Stomach (tissue), 9 donors: ENCODE data around the gene TSC1. TPM values are rescaled to one million over a fixed set of nuclear protein-coding genes. Genes with fewer than 3 reads are reported as not detected.

Experiments
- DNase-seq, 2 donors: peaks; one replicate each; pipeline versions ENCODE4 v3.0.0 to v3.0.0-alpha.2; 2013 to 2019
- H3K27ac ChIP-seq, 5 donors: fragments of 200-600 bp in 4 of 5; sonication (generic) in 4 of 5; one replicate each; pipeline ENCODE4 v1.5.1; 2013 to 2019; ENCODE audit warnings: mild to moderate bottlenecking in 1 of 5, moderate library complexity in 1 of 5
- H3K27me3 ChIP-seq, 3 donors: fragments of 200-600 bp; sonication (generic); one replicate each; pipeline ENCODE4 v1.5.1; 2017 to 2019; ENCODE audit warnings: mixed run types in 1 of 3
- H3K36me3 ChIP-seq, 4 donors: fragments of 200-600 bp; sonication (generic); 1 replicate in 3 of 4; 2 replicates in 1 of 4; pipeline ENCODE4 v1.5.1; 2016 to 2019
- H3K4me1 ChIP-seq, 4 donors: fragments of 200-600 bp; sonication (generic); one replicate each; pipeline ENCODE4 v1.5.1; 2016 to 2019
- H3K4me3 ChIP-seq, 4 donors: fragments of 200-600 bp; sonication (generic) in 3 of 4; one replicate each; pipeline ENCODE4 v1.5.1; 2016 to 2019; ENCODE audit warnings: mild to moderate bottlenecking in 1 of 4
- H3K9me3 ChIP-seq, 4 donors: fragments of 200-600 bp; sonication (generic); one replicate each; pipeline ENCODE4 v1.5.1; 2016 to 2019
- CTCF ChIP-seq, 7 experiments: fragments of 450-650 bp in 4 of 7; fragments of 200-600 bp in 3 of 7; sonication (generic) in 3 of 7; IDR thresholded peaks; one replicate each; pipeline ENCODE4 v1.5.1; 2016 to 2019; ENCODE audit warnings: antibody characterized with exemption in 7 of 7, control low read depth in 2 of 7, mild to moderate bottlenecking in 1 of 7
- EP300 ChIP-seq: sonication (generic); formaldehyde crosslinking; IDR thresholded peaks from one replicate; pipeline ENCODE4 v1.6.1; 2017; ENCODE audit warnings: antibody characterized with exemption
- POLR2A ChIP-seq, 4 donors: fragments of 450-650 bp; IDR thresholded peaks; one replicate each; pipeline ENCODE4 v1.6.1; 2016; ENCODE audit warnings: antibody characterized with exemption in 4 of 4, control low read depth in 2 of 4, mild to moderate bottlenecking in 1 of 4, moderate library complexity in 1 of 4
- POLR2AphosphoS5 ChIP-seq, 3 donors: sonication (generic); formaldehyde crosslinking; IDR thresholded peaks; one replicate each; pipeline ENCODE4 v1.6.1; 2016; ENCODE audit warnings: antibody characterized with exemption in 3 of 3
- WGBS, 5 donors: extraction: QIAGEN DNeasy Blood & Tissue Kit in 3 of 5; methylation state at CpG; one replicate each; pipeline versions ENCODE4 v1.1.5 to v1.1.7; 2013 to 2018; 5-methylcytosine and 5-hydroxymethylcytosine counted together
- intact Hi-C: fragments of 100-400 bp; cut with DNase I; formaldehyde crosslinking; loops from one replicate; pipeline ENCODE4 v1.15.1; 2023; ENCODE audit warnings: low total_unique reads
- polyA plus RNA-seq, 3 donors: library from polyadenylated mRNA; stranded (reverse); fragments of 200-250 nt; gene quantifications; one replicate each; pipeline ENCODE4 v1.2.3, GENCODE V29; 2013
- total RNA-seq, 5 donors: library from RNA; depleted of rRNA; stranded (reverse); fragments of >200 nt; gene quantifications; one replicate each; pipeline versions ENCODE4 v1.1.0 to v1.2.3, GENCODE V29; 2014 to 2016
- donor health status: healthy with polysubstance abuse.
- donor health status: Bipolar disorder and iron deficiency.
- donor health status: healthy.

The TSC1 gene
- total and polyA plus RNA-seq, 8 donors = 6.7 to 120 (median 32.8) TPM

GRCh38 chr9:132942541-132943182 lies 1.8 kb downstream of the TSC1 start:
- DNase-seq = no peak
- no peaks in the 10 kb centered on the region for H3K27me3 ChIP-seq
- WGBS, 5 donors = 24 to 32% (median 26%) methylated on average over 5 of the region's 5 CpGs
- no peaks in the 10 kb centered on the region for H3K9me3 ChIP-seq
- peaks cover 19 to 37% (median 26%) of the 10 kb centered on the region in 4 donors for H3K4me1 ChIP-seq
- H3K36me3 ChIP-seq = no peaks in the 10 kb centered on the region
- TF ChIP-seq POLR2AphosphoS5 (IDR thresholded peaks at IDR 0.05) (no peak), CTCF (IDR thresholded peaks at IDR 0.05) (no peak), EP300 (no peak), POLR2A (IDR thresholded peaks at IDR 0.05) (no peak)
- peak overlapping the region in 1 of 4 donors; percentile 99 for H3K4me3 ChIP-seq
- no peak overlapping the region for H3K27ac ChIP-seq
- intact Hi-C loops = no loop called here

GRCh38 chr9:132939169-132939568 lies 5.2 kb downstream of the TSC1 start:
- no peaks in the 10 kb centered on the region for H3K9me3 ChIP-seq
- H3K4me1 ChIP-seq = peaks cover 17 to 36% (median 26%) of the 10 kb centered on the region in 4 donors
- 88 to 92% (median 89%) methylated on average over 1 of the region's 1 CpG for WGBS, 5 donors
- H3K4me3 ChIP-seq = no peak overlapping the region
- intact Hi-C loops = no loop called here
- DNase-seq = no peak
- H3K36me3 ChIP-seq = peaks cover 0 to 9% (median 8%) of the 10 kb centered on the region in 4 donors
- TF ChIP-seq POLR2AphosphoS5 (IDR thresholded peaks at IDR 0.05) = no peak
- no peak for TF ChIP-seq CTCF (IDR thresholded peaks at IDR 0.05)
- TF ChIP-seq EP300 = no peak
- no peak for TF ChIP-seq POLR2A (IDR thresholded peaks at IDR 0.05)
- no peaks in the 10 kb centered on the region for H3K27me3 ChIP-seq
- no peak overlapping the region for H3K27ac ChIP-seq

GRCh38 chr9:132937463-132937901 lies 6.9 kb downstream of the TSC1 start:
- no peak overlapping the region for H3K27ac ChIP-seq
- 82 to 88% (median 85%) methylated on average over 7 of the region's 7 CpGs for WGBS, 5 donors
- H3K36me3 ChIP-seq = peaks cover 0 to 26% (median 17%) of the 10 kb centered on the region in 4 donors
- H3K27me3 ChIP-seq = no peaks in the 10 kb centered on the region
- DNase-seq = no peak
- peaks cover 3 to 21% (median 12%) of the 10 kb centered on the region in 4 donors for H3K4me1 ChIP-seq
- H3K4me3 ChIP-seq = no peak overlapping the region
- no peak for TF ChIP-seq POLR2A (IDR thresholded peaks at IDR 0.05)
- TF ChIP-seq POLR2AphosphoS5 (IDR thresholded peaks at IDR 0.05) = no peak
- no peak for TF ChIP-seq EP300
- TF ChIP-seq CTCF (IDR thresholded peaks at IDR 0.05) = no peak
- no peaks in the 10 kb centered on the region for H3K9me3 ChIP-seq
- intact Hi-C loops = no loop called here

- WGBS, 5 donors = 75 to 87% (median 82%) methylated on average over 6 of the region's 6 CpGs
- TF ChIP-seq POLR2AphosphoS5 (IDR thresholded peaks at IDR 0.05) = no peak
- no peak for TF ChIP-seq CTCF (IDR thresholded peaks at IDR 0.05)
- TF ChIP-seq EP300 = no peak
- TF ChIP-seq POLR2A (IDR thresholded peaks at IDR 0.05) = no peak
- DNase-seq = no peak
- intact Hi-C loops = no loop called here
- Histone ChIP-seq H3K9me3 (no peaks in the 10 kb centered on the region), H3K4me1 (peaks cover 0 to 9% (median 2%) of the 10 kb centered on the region in 4 donors), H3K27me3 (no peaks in the 10 kb centered on the region), H3K36me3 (peaks cover 0 to 31% (median 23%) of the 10 kb centered on the region in 4 donors), H3K4me3 (no peak overlapping the region), H3K27ac (no peak overlapping the region)
Measured at GRCh38 chr9:132935026-132935425, 9.4 kb downstream of the TSC1 start.
